HepG2 (cell line): Measurements from ENCODE around the gene THEM5. TPM values are rescaled to one million over a fixed set of nuclear protein-coding genes. Genes with fewer than 3 reads are reported as not detected.

Source experiments
- ATF7 ChIP-seq, 2 experiments: fragments of 450-650 bp in 1 of 2; sonication (generic) in 1 of 2; formaldehyde crosslinking in 1 of 2; IDR thresholded peaks; 2 replicates each; pipeline versions ENCODE4 v1.4.0 to v1.6.1; 2016 to 2020; ENCODE audit warnings: antibody characterized with exemption in 1 of 2, mild to moderate bottlenecking in 1 of 2, missing genetic modification reagents in 1 of 2
- BCL6 ChIP-seq: IDR thresholded peaks from 2 replicates; pipeline ENCODE4 v1.6.1; 2016; ENCODE audit warnings: missing genetic modification reagents, missing compliant biosample characterization
- CENPX ChIP-seq: sonication (generic); formaldehyde crosslinking; IDR thresholded peaks from 2 replicates; pipeline ENCODE4 v1.9.0; 2021; ENCODE audit warnings: mild to moderate bottlenecking, missing genetic modification reagents, moderate library complexity
- ELF1 ChIP-seq: sonication (generic); formaldehyde crosslinking; IDR thresholded peaks from 2 replicates; pipeline ENCODE4 v1.4.0; 2020; ENCODE audit warnings: missing genetic modification reagents
- GATAD2A ChIP-seq: IDR thresholded peaks from 2 replicates; pipeline ENCODE4 v1.6.1; 2016
- HMG20A ChIP-seq: IDR thresholded peaks from 2 replicates; pipeline ENCODE4 v1.6.1; 2016; ENCODE audit warnings: borderline replicate concordance
- KAT2B ChIP-seq: fragments of 150-350 bp; IDR thresholded peaks from 2 replicates; pipeline ENCODE4 v1.6.1; 2014; ENCODE audit warnings: low read depth, low read length, borderline replicate concordance
- NPAS2 ChIP-seq: sonication (generic); formaldehyde crosslinking; IDR thresholded peaks from 2 replicates; pipeline ENCODE4 v1.8.0; 2022; ENCODE audit warnings: mild to moderate bottlenecking, missing genetic modification reagents, borderline replicate concordance
- POGZ ChIP-seq: sonication (generic); formaldehyde crosslinking; IDR thresholded peaks from 2 replicates; pipeline ENCODE4 v1.4.0; 2020; ENCODE audit warnings: mild to moderate bottlenecking, missing genetic modification reagents
- RARA ChIP-seq: IDR thresholded peaks from 2 replicates; pipeline ENCODE4 v1.6.1; 2016; ENCODE audit warnings: missing genetic modification reagents, missing compliant biosample characterization
- REXO4 ChIP-seq: sonication (generic); formaldehyde crosslinking; IDR thresholded peaks from 2 replicates; pipeline ENCODE4 v1.8.0; 2022; ENCODE audit warnings: missing genetic modification reagents, mild to moderate bottlenecking, borderline replicate concordance
- RXRA ChIP-seq: sonication (generic); formaldehyde crosslinking; IDR thresholded peaks from 2 replicates; pipeline ENCODE4 v1.5.1; 2020; ENCODE audit warnings: missing genetic modification reagents
- SOX13 ChIP-seq, 3 experiments: fragments of 450-650 bp in 1 of 3; sonication (generic) in 1 of 3; formaldehyde crosslinking in 1 of 3; IDR thresholded peaks in 2 of 3; conservative IDR thresholded peaks in 1 of 3; 2 replicates each; pipeline versions ENCODE4 v1.5.0 to v1.6.1; 2016 to 2020; ENCODE audit warnings: antibody characterized with exemption in 1 of 3, mild to moderate bottlenecking in 1 of 3, missing compliant biosample characterization in 1 of 3, missing genetic modification reagents in 1 of 3, moderate library complexity in 1 of 3
- TCF7L2 ChIP-seq: IDR thresholded peaks from 2 replicates; pipeline ENCODE4 v1.6.1; 2011; ENCODE audit warnings: mild to moderate bottlenecking, low read depth, low read length, moderate library complexity
- ZFYVE20 ChIP-seq: sonication (generic); formaldehyde crosslinking; IDR thresholded peaks from 2 replicates; pipeline ENCODE4 v1.8.0; 2023; ENCODE audit warnings: low read depth, mild to moderate bottlenecking, moderate library complexity, missing genetic modification reagents, borderline replicate concordance
- ZKSCAN8 ChIP-seq: IDR thresholded peaks from 2 replicates; pipeline ENCODE4 v1.6.1; 2016; ENCODE audit warnings: borderline replicate concordance, missing genetic modification reagents, missing compliant biosample characterization
- ZNF256 ChIP-seq: sonication (generic); formaldehyde crosslinking; conservative IDR thresholded peaks from 2 replicates; pipeline ENCODE4 v1.4.0; 2020; ENCODE audit warnings: missing genetic modification reagents
- ZNF761 ChIP-seq: sonication (generic); formaldehyde crosslinking; conservative IDR thresholded peaks from 2 replicates; pipeline ENCODE4 v1.4.0; 2020; ENCODE audit warnings: mild to moderate bottlenecking, missing genetic modification reagents
- polyA plus RNA-seq, 8 experiments: library from polyadenylated mRNA; depleted of rRNA in 3 of 8; stranded (reverse) in 7 of 8; unstranded in 1 of 8; fragments of >200 nt; fragmentation: Illumina TruSeq in 4 of 8; extraction: Trizol in 4 of 8; gene quantifications; 2 replicates each; pipeline versions ENCODE4 v1.2.1 to v1.2.3, GENCODE V29; 2011 to 2016; ENCODE audit warnings: low read depth in 4 of 8, missing spikeins in 1 of 8, mixed read lengths in 1 of 8; ENCODE audit not compliant: insufficient read depth in 1 of 8
- total RNA-seq, 5 experiments: library from RNA; depleted of rRNA; stranded (reverse); fragments of >200 nt; fragmentation: Illumina TruSeq; extraction: Trizol; gene quantifications; 2 replicates each; pipeline ENCODE4 v1.2.3, GENCODE V29; 2016; ENCODE audit warnings: low read depth in 1 of 5
- TF ChIP-seq, protein P1 (sequence below): sonication (generic); formaldehyde crosslinking; IDR thresholded peaks from 2 replicates; pipeline ENCODE4 v1.5.0; 2020; ENCODE audit warnings: missing genetic modification reagents
- TF ChIP-seq, protein P2 (sequence below): sonication (generic); formaldehyde crosslinking; IDR thresholded peaks from 2 replicates; pipeline ENCODE4 v1.4.0; 2020; ENCODE audit warnings: missing genetic modification reagents
- TF ChIP-seq, protein P3 (sequence below): sonication (generic); formaldehyde crosslinking; IDR thresholded peaks from 2 replicates; pipeline ENCODE4 v1.4.0; 2020; ENCODE audit warnings: mild to moderate bottlenecking, low read depth, missing genetic modification reagents
- TF ChIP-seq, protein P4 (sequence below): sonication (generic); formaldehyde crosslinking; IDR thresholded peaks from 2 replicates; pipeline ENCODE4 v1.9.0; 2021; ENCODE audit warnings: missing genetic modification reagents, borderline replicate concordance
- TF ChIP-seq, protein P5 (sequence below): sonication (generic); formaldehyde crosslinking; IDR thresholded peaks from 2 replicates; pipeline ENCODE4 v1.8.1; 2023; ENCODE audit warnings: mild to moderate bottlenecking, missing genetic modification reagents

The THEM5 gene
- total and polyA plus RNA-seq, 2 of the 13 experiments (the other 11 are each of a cell fraction or from before 2014, with no cell fraction given): not detected

DNA sequence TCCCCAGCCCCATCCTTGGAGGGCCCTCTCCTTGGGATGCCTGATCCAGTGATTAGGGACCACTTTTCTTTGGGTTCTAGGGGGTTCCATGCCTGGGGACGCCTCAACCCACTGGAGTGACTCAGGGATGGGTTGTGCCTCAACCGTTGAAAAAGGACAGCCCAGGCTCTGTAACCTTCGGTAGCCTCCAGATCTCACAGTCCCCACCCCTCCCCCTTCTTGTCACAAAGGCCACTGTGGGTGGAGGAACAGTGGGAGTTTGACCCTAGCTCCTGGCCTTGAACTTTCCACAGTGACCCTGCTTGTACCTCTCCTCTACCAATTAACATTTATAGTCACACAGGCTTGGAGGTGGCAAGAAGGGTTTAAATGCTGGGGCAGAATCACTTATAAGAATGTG lies 19.3 kb downstream of the THEM5 start (continued):
- TF ChIP-seq, protein P1, sequence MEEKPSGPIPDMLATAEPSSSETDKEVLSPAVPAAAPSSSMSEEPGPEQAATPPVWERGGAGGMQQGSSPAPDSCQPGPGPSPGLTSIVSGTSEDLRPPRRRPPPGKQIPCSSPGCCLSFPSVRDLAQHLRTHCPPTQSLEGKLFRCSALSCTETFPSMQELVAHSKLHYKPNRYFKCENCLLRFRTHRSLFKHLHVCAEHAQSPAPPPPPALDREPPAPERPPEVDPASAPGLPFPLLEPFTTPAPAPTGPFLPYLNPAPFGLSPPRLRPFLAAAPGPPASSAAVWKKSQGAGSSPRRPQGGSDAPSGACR (CRISPR knock-in tag): 0 out of 2 replicates have a peak, but pooled peaks have one; percentile 44
- TF ChIP-seq TCF7L2: no peak
- TF ChIP-seq NPAS2 (CRISPR knock-in tag): no peak
- no peak for TF ChIP-seq ELF1 (CRISPR knock-in tag)
- no peak for TF ChIP-seq ZFYVE20 (CRISPR knock-in tag)
- no peak for TF ChIP-seq SOX13 (IDR thresholded peaks at IDR 0.05)
- peak in 1 of 2 experiments; percentile 56; a peak in 1 of 4 replicates for TF ChIP-seq SOX13 (CRISPR knock-in tag; conservative IDR thresholded peaks at IDR 0.05 in 1 of 2, IDR thresholded peaks at IDR 0.05 in 1 of 2)
- TF ChIP-seq POGZ (CRISPR knock-in tag): no peak
- no peak for TF ChIP-seq ZNF761 (CRISPR knock-in tag)
- peak; percentile 85; the same call in 1 of the 2 replicates for TF ChIP-seq RXRA
- TF ChIP-seq, protein P2, sequence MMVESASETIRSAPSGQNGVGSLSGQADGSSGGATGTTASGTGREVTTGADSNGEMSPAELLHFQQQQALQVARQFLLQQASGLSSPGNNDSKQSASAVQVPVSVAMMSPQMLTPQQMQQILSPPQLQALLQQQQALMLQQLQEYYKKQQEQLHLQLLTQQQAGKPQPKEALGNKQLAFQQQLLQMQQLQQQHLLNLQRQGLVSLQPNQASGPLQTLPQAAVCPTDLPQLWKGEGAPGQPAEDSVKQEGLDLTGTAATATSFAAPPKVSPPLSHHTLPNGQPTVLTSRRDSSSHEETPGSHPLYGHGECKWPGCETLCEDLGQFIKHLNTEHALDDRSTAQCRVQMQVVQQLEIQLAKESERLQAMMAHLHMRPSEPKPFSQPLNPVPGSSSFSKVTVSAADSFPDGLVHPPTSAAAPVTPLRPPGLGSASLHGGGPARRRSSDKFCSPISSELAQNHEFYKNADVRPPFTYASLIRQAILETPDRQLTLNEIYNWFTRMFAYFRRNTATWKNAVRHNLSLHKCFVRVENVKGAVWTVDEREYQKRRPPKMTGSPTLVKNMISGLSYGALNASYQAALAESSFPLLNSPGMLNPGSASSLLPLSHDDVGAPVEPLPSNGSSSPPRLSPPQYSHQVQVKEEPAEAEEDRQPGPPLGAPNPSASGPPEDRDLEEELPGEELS (CRISPR knock-in tag): no peak
- TF ChIP-seq CENPX (CRISPR knock-in tag): no peak
- TF ChIP-seq RARA (CRISPR knock-in tag): peak; percentile 92
- TF ChIP-seq ZKSCAN8 (CRISPR knock-in tag): no peak
- TF ChIP-seq BCL6 (CRISPR knock-in tag): 0 out of 2 replicates have a peak, but pooled peaks have one; percentile 21
- TF ChIP-seq REXO4: no peak
- TF ChIP-seq, protein P3, sequence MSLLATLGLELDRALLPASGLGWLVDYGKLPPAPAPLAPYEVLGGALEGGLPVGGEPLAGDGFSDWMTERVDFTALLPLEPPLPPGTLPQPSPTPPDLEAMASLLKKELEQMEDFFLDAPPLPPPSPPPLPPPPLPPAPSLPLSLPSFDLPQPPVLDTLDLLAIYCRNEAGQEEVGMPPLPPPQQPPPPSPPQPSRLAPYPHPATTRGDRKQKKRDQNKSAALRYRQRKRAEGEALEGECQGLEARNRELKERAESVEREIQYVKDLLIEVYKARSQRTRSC (CRISPR knock-in tag): no peak
- TF ChIP-seq, protein P4, sequence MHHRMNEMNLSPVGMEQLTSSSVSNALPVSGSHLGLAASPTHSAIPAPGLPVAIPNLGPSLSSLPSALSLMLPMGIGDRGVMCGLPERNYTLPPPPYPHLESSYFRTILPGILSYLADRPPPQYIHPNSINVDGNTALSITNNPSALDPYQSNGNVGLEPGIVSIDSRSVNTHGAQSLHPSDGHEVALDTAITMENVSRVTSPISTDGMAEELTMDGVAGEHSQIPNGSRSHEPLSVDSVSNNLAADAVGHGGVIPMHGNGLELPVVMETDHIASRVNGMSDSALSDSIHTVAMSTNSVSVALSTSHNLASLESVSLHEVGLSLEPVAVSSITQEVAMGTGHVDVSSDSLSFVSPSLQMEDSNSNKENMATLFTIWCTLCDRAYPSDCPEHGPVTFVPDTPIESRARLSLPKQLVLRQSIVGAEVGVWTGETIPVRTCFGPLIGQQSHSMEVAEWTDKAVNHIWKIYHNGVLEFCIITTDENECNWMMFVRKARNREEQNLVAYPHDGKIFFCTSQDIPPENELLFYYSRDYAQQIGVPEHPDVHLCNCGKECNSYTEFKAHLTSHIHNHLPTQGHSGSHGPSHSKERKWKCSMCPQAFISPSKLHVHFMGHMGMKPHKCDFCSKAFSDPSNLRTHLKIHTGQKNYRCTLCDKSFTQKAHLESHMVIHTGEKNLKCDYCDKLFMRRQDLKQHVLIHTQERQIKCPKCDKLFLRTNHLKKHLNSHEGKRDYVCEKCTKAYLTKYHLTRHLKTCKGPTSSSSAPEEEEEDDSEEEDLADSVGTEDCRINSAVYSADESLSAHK (CRISPR knock-in tag): no peak
- TF ChIP-seq ZNF256 (CRISPR knock-in tag): no peak
- no peak for TF ChIP-seq KAT2B
- TF ChIP-seq ATF7 (IDR thresholded peaks at IDR 0.05): no peak
- TF ChIP-seq ATF7 (CRISPR knock-in tag; IDR thresholded peaks at IDR 0.05): no peak
- no peak for TF ChIP-seq HMG20A (CRISPR knock-in tag)
- TF ChIP-seq GATAD2A: peak; percentile 58; the same call in 1 of the 2 replicates
- TF ChIP-seq, protein P5, sequence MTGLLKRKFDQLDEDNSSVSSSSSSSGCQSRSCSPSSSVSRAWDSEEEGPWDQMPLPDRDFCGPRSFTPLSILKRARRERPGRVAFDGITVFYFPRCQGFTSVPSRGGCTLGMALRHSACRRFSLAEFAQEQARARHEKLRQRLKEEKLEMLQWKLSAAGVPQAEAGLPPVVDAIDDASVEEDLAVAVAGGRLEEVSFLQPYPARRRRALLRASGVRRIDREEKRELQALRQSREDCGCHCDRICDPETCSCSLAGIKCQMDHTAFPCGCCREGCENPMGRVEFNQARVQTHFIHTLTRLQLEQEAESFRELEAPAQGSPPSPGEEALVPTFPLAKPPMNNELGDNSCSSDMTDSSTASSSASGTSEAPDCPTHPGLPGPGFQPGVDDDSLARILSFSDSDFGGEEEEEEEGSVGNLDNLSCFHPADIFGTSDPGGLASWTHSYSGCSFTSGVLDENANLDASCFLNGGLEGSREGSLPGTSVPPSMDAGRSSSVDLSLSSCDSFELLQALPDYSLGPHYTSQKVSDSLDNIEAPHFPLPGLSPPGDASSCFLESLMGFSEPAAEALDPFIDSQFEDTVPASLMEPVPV: no peak
